Glutamatergic neuron (in vitro differentiated cells): ENCODE data around the gene RPP21. TPM values are rescaled to one million over a fixed set of nuclear protein-coding genes. Genes with fewer than 3 reads are reported as not detected.
A peak's percentile ranks its signal among the peaks of the same experiment; 100 is the strongest.

Experiments used
- DNase-seq: peaks from one replicate; pipeline ENCODE4 v3.0.0; 2022
- H3K27ac Mint-ChIP-seq: one replicate; pipeline ENCODE4 v1.8.0; 2020; ENCODE audit warnings: mild to moderate bottlenecking, mixed read lengths, inconsistent platforms; ENCODE audit not compliant: unreplicated experiment
- H3K27me3 Mint-ChIP-seq: one replicate; pipeline ENCODE4 v1.8.0; 2020; ENCODE audit warnings: mild to moderate bottlenecking, moderate library complexity, mixed read lengths, inconsistent platforms; ENCODE audit not compliant: unreplicated experiment
- H3K36me3 Mint-ChIP-seq: one replicate; pipeline ENCODE4 v1.8.0; 2020; ENCODE audit warnings: mild to moderate bottlenecking, mixed read lengths, inconsistent platforms; ENCODE audit not compliant: unreplicated experiment
- H3K4me1 Mint-ChIP-seq: one replicate; pipeline ENCODE4 v1.8.0; 2020; ENCODE audit warnings: mild to moderate bottlenecking, low read depth, mixed read lengths, inconsistent platforms; ENCODE audit not compliant: unreplicated experiment
- H3K4me3 Mint-ChIP-seq: one replicate; pipeline ENCODE4 v1.8.0; 2020; ENCODE audit warnings: mild to moderate bottlenecking, mixed read lengths, inconsistent platforms; ENCODE audit not compliant: unreplicated experiment
- H3K9me3 Mint-ChIP-seq: one replicate; pipeline ENCODE4 v1.8.0; 2020; ENCODE audit warnings: mild to moderate bottlenecking, moderate library complexity, mixed read lengths, inconsistent platforms; ENCODE audit not compliant: unreplicated experiment
- CTCF ChIP-seq: fragments of 200-600 bp; sonication (generic); IDR thresholded peaks from one replicate; pipeline ENCODE4 v1.5.0; 2021; ENCODE audit not compliant: partially characterized antibody, unreplicated experiment
- total RNA-seq: library from RNA; stranded (reverse); fragmentation: NEBNext Ultra II Directional; extraction: Animal tissue kit (Norgen Biotek cat#: 25700); gene quantifications from one replicate; pipeline ENCODE4 v1.2.1, GENCODE V29; 2021; ENCODE audit not compliant: unreplicated experiment

RPP21 gene
- total RNA-seq, 1 donor from 2014 or later: 36.7 TPM

GRCh38 chr6:30325873-30326525 is 19.0 kb upstream of the RPP21 start:
- H3K9me3 Mint-ChIP-seq: peaks cover 9% of the 10 kb centered on the region
- DNase-seq: peak; percentile 42
- peaks cover 7% of the 10 kb centered on the region for H3K27me3 Mint-ChIP-seq
- H3K36me3 Mint-ChIP-seq: no peaks in the 10 kb centered on the region
- peak overlapping the region; percentile 92 for H3K27ac Mint-ChIP-seq
- H3K4me3 Mint-ChIP-seq: peak overlapping the region; percentile 93
- peaks cover 25% of the 10 kb centered on the region for H3K4me1 Mint-ChIP-seq
- TF ChIP-seq CTCF: no peak

DNA sequence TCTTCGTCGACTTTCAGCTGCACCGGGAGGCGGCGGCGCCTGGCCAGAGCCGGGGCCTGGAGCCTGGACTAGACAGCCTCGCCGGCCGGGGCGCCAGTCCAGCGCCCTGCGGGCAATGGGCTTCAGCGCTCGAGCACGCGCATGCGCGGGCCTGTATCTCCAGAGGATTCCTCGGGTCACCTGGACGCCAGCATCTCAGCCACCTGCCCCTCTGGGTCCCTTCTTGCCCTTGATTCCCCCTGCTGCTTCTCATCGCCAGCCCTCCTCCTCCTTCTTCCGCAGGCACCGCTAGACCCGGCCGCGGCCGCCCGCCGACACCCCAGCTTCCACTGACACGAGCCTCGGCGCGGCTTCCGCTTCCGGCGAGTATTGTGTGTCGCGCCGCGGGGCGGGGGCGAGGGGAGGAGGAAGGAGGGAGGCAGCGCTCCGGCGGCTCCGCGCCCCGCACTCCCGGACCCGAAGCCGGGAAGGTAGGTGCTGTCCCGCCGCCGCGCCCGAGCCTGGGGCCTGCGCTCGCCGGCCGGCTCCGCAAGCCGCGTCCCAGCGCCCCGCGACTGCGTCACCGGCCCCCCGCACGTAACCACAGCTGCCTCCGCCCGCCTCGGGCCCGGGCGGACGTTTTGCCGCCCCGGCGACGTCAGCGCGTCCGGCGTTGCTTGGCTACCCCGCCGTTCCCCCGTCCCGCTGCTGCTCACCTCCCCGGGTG is 18.3 kb upstream of the RPP21 start, which contains the start of gene TRIM39:
Gene TRIM39, plus strand, starts transcription at position 402 of the 706 bp plus-strand sequence. CDS start 2,391 bp downstream, outside the sequence.
- Mint-ChIP-seq H3K36me3 (no peaks in the 10 kb centered on the region), H3K4me3 (peak within 1 kb of the TSS; percentile 97), H3K9me3 (peaks cover 9% of the 10 kb centered on the region), H3K4me1 (peaks cover 24% of the 10 kb centered on the region), H3K27me3 (peaks cover 7% of the 10 kb centered on the region), H3K27ac (peak within 1 kb of the TSS; percentile 96)
- TF ChIP-seq CTCF: no peak
- peak; percentile 83 for DNase-seq

DNA sequence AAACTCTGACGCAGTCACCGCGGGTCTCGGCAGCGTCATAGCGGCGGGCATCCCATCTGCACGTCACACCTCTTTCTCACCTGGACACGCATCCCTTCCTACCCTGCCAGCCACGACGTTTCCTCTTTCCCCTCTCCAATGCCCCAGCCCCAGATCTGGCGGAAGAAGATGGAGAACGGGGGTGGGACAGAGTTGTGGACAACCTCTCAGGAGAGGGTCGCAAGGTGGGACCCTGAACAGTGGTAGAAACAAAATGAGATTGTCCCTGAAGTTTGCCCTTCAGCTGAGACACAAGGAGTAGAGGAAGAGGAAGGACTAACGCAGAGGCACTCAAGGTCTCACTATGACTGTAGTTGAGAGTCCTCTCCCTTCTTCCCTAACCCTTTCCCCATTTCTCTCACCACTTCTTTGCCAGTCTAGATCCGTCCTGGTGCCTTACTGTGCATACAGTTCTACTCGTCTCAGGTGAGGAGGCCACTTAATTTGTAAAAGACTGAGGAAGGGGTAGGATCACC is 17.7 kb upstream of the RPP21 start:
- peaks cover 7% of the 10 kb centered on the region for H3K27me3 Mint-ChIP-seq

DNA sequence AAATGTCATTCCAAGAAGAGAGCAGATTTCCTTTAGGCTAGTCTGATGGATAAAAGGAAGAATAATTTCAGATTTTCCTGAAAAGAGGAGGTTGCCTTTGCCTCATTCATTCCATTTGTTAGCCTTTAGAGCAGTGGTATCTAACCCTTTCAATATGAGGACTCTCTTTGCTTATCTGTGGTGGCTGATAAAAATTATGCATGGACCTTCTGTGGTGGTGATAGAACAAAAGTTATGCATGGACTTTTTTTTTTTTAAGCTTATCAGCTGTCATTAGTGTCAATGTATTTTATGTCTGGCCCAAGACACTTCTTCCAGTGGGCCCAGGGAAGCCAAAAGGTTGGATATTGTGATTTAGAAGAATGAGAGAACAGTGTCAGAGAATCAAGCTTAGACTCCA is 16.6 kb upstream of the RPP21 start:
- H3K27ac Mint-ChIP-seq: no peak overlapping the region
- H3K4me1 Mint-ChIP-seq: peaks cover 21% of the 10 kb centered on the region
- H3K36me3 Mint-ChIP-seq: no peaks in the 10 kb centered on the region
- peaks cover 7% of the 10 kb centered on the region for H3K27me3 Mint-ChIP-seq
- no peak for TF ChIP-seq CTCF
- H3K9me3 Mint-ChIP-seq: peaks cover 9% of the 10 kb centered on the region
- no peak overlapping the region for H3K4me3 Mint-ChIP-seq
- no peak for DNase-seq

More for the DNA sequence above, 17.7 kb upstream of the RPP21 start:
- H3K4me1 Mint-ChIP-seq: peaks cover 21% of the 10 kb centered on the region
- peak overlapping the region; percentile 96 for H3K27ac Mint-ChIP-seq
- DNase-seq: no peak
- no peak for TF ChIP-seq CTCF
- H3K36me3 Mint-ChIP-seq: no peaks in the 10 kb centered on the region
- peak overlapping the region; percentile 97 for H3K4me3 Mint-ChIP-seq
- H3K9me3 Mint-ChIP-seq: peaks cover 9% of the 10 kb centered on the region

- H3K27me3 Mint-ChIP-seq: peaks cover 7% of the 10 kb centered on the region
- no peaks in the 10 kb centered on the region for H3K36me3 Mint-ChIP-seq
- peaks cover 9% of the 10 kb centered on the region for H3K9me3 Mint-ChIP-seq
- H3K4me1 Mint-ChIP-seq: peaks cover 20% of the 10 kb centered on the region
- TF ChIP-seq CTCF: no peak
- H3K27ac Mint-ChIP-seq: no peak overlapping the region
- no peak overlapping the region for H3K4me3 Mint-ChIP-seq
- no peak for DNase-seq
Measured at GRCh38 chr6:30329331-30329730, 15.6 kb upstream of the RPP21 start.
